ENCODE results near the gene TLCD2. TPM values are rescaled to one million over a fixed set of nuclear protein-coding genes. Genes with fewer than 3 reads are reported as not detected.
"Not testable (repeated sequence)": the region's sequence is repeated elsewhere in the genome, so short reads cannot be mapped to it uniquely, and the experiment has no call there.

TLCD2 gene
- total and polyA plus RNA-seq, 7 donors = 1.1 to 2.9 (median 1.6) TPM

GRCh38 chr17:1725642-1726511, 15.7 kb upstream of the TLCD2 start:
- no peak for TF ChIP-seq CTCF (IDR thresholded peaks at IDR 0.05)
- Histone ChIP-seq H3K9me3 (no peaks in the 10 kb centered on the region), H3K4me1 (peaks cover 50% of the 10 kb centered on the region), H3K36me3 (ENCODE audit: insufficient read depth in 1 of 2, low read depth in 1 of 2) (peaks cover 0 to 29% of the 10 kb centered on the region in 2 donors), H3K4me3 (peak overlapping the region; percentile 82), H3K27me3 (ENCODE audit: insufficient read depth in 3 of 3, low read length in 2 of 3) (no peaks in the 10 kb centered on the region), H3K27ac (peak overlapping the region; percentile 94)
- ATAC-seq = no peak
- 90 to 92% (median 91%) methylated on average over 54 of the region's 54 CpGs for WGBS, 3 donors
- intact Hi-C loops (cut with DNase I) = loop anchor here (5.0 kb wide), 2 partner anchors 36 to 141 kb away; partner anchors contain the start of gene SERPINF1 (in 1 of the 2)
- peak in 1 of 2 donors; percentile 56 for DNase-seq

- DNase-seq = peak in 1 of 2 donors; percentile 73
- peaks cover 58% of the 10 kb centered on the region for H3K4me1 ChIP-seq
- H3K36me3 ChIP-seq (ENCODE audit: insufficient read depth in 1 of 2, low read depth in 1 of 2) = peaks cover 0 to 29% of the 10 kb centered on the region in 2 donors
- peak overlapping the region; percentile 94 for H3K27ac ChIP-seq
- H3K27me3 ChIP-seq (ENCODE audit: insufficient read depth in 3 of 3, low read length in 2 of 3) = no peaks in the 10 kb centered on the region
- WGBS, 3 donors = 14 to 29% (median 20%) methylated on average over 31 to 51 of the region's 51 CpGs
- H3K4me3 ChIP-seq = peak overlapping the region; percentile 82
- ATAC-seq = peak; percentile 32 to 47 (median 39)
- peak; percentile 15 for TF ChIP-seq CTCF (IDR thresholded peaks at IDR 0.05)
- no peaks in the 10 kb centered on the region for H3K9me3 ChIP-seq
- intact Hi-C loops (cut with DNase I) = loop anchor here (5.0 kb wide), 2 partner anchors 37 to 142 kb away; partner anchors contain the start of gene SERPINF1 (in 1 of the 2)
Observed at GRCh38 chr17:1724869-1725641, 14.9 kb upstream of the TLCD2 start.

- Histone ChIP-seq H3K4me1 (peaks cover 57% of the 10 kb centered on the region), H3K9me3 (no peaks in the 10 kb centered on the region), H3K36me3 (ENCODE audit: insufficient read depth in 1 of 2, low read depth in 1 of 2) (peaks cover 0 to 29% of the 10 kb centered on the region in 2 donors), H3K27ac (peak within 1 kb of the TSS; percentile 94), H3K27me3 (ENCODE audit: insufficient read depth in 3 of 3, low read length in 2 of 3) (no peaks in the 10 kb centered on the region), H3K4me3 (peak within 1 kb of the TSS; percentile 82)
- peak; percentile 72 to 86 (median 81) for ATAC-seq
- WGBS, 3 donors = 0% methylated on average over 34 to 57 of the region's 57 CpGs
- no peak for TF ChIP-seq CTCF (IDR thresholded peaks at IDR 0.05)
- DNase-seq = peak; percentile 95 to 97
- intact Hi-C loops (cut with DNase I) = no loop called here
Observed at GRCh38 chr17:1724351-1724868, 14.2 kb upstream of the TLCD2 start, which contains the start of gene WDR81. WDR81 (plus strand) TSS chr17:1724704; CDS start chr17:1724960, 256 bp downstream.

GRCh38 chr17:1722022-1722421, 11.8 kb upstream of the TLCD2 start:
- H3K27me3 ChIP-seq (ENCODE audit: insufficient read depth in 3 of 3, low read length in 2 of 3); H3K4me3 ChIP-seq; intact Hi-C loops (cut with DNase I); DNase-seq; H3K9me3 ChIP-seq; ATAC-seq: not testable (repeated sequence)
- 87 to 97% (median 94%) methylated on average over 8 of the region's 8 CpGs for WGBS, 3 donors
- peaks cover 0 to 10% of the 10 kb centered on the region in 2 donors for H3K36me3 ChIP-seq (ENCODE audit: insufficient read depth in 1 of 2, low read depth in 1 of 2)
- H3K27ac ChIP-seq = peak overlapping the region; percentile 94
- H3K4me1 ChIP-seq = peaks cover 56% of the 10 kb centered on the region

Measured in psoas muscle (tissue), 8 donors.